WTC11 (cell line): ENCODE results near the gene SEL1L3.

Experiments
- ATF3 ChIP-seq: sonication (generic); formaldehyde crosslinking; conservative IDR thresholded peaks from 2 replicates; pipeline ENCODE4 v1.8.1; 2022; ENCODE audit warnings: mild to moderate bottlenecking, missing genetic modification reagents
- ATF6 ChIP-seq: sonication (generic); formaldehyde crosslinking; IDR thresholded peaks from 2 replicates; pipeline ENCODE4 v1.8.1; 2023; ENCODE audit warnings: mild to moderate bottlenecking, missing genetic modification reagents
- CREB1 ChIP-seq: sonication (generic); formaldehyde crosslinking; IDR thresholded peaks from 2 replicates; pipeline ENCODE4 v1.8.0; 2023; ENCODE audit warnings: mild to moderate bottlenecking, missing genetic modification reagents
- CTCF ChIP-seq: fragments of 200-600 bp; IDR thresholded peaks from 2 replicates; pipeline ENCODE4 v1.8.0; 2022; ENCODE audit warnings: antibody characterized with exemption
- FOXK1 ChIP-seq: sonication (generic); formaldehyde crosslinking; IDR thresholded peaks from 2 replicates; pipeline ENCODE4 v1.8.0; 2022; ENCODE audit warnings: mild to moderate bottlenecking, moderate library complexity, missing genetic modification reagents
- IRF1 ChIP-seq: sonication (generic); formaldehyde crosslinking; IDR thresholded peaks from 2 replicates; pipeline ENCODE4 v1.8.0; 2023; ENCODE audit warnings: missing genetic modification reagents
- NR1H2 ChIP-seq: sonication (generic); formaldehyde crosslinking; IDR thresholded peaks from 2 replicates; pipeline ENCODE4 v1.9.0; 2021; ENCODE audit warnings: mild to moderate bottlenecking, moderate library complexity, missing genetic modification reagents
- NR2C2 ChIP-seq: sonication (generic); formaldehyde crosslinking; IDR thresholded peaks from 2 replicates; pipeline ENCODE4 v1.8.0; 2022; ENCODE audit warnings: mild to moderate bottlenecking, missing genetic modification reagents
- NR3C1 ChIP-seq: sonication (generic); formaldehyde crosslinking; conservative IDR thresholded peaks from 2 replicates; pipeline ENCODE4 v1.8.1; 2023; ENCODE audit warnings: low read depth, mild to moderate bottlenecking, missing genetic modification reagents
- RELA ChIP-seq: sonication (generic); formaldehyde crosslinking; IDR thresholded peaks from 2 replicates; pipeline ENCODE4 v1.8.1; 2022; ENCODE audit warnings: missing genetic modification reagents, mild to moderate bottlenecking, borderline replicate concordance
- ZBTB43 ChIP-seq: sonication (generic); formaldehyde crosslinking; IDR thresholded peaks from 2 replicates; pipeline ENCODE4 v1.8.1; 2023; ENCODE audit warnings: mild to moderate bottlenecking, missing genetic modification reagents
- ZNF232 ChIP-seq: sonication (generic); formaldehyde crosslinking; IDR thresholded peaks from 2 replicates; pipeline ENCODE4 v1.8.0; 2022; ENCODE audit warnings: mild to moderate bottlenecking, missing genetic modification reagents

- TF ChIP-seq CTCF (no peak), FOXK1 (CRISPR knock-in tag) (no peak), NR1H2 (no peak), IRF1 (CRISPR knock-in tag) (no peak), NR2C2 (CRISPR knock-in tag) (no peak), ZNF232 (CRISPR knock-in tag) (no peak), ATF3 (CRISPR knock-in tag) (no peak), RELA (no peak), ATF6 (CRISPR knock-in tag) (no peak), CREB1 (CRISPR knock-in tag) (no peak), NR3C1 (no peak), ZBTB43 (CRISPR knock-in tag) (no peak)
Observed at GRCh38 chr4:25818371-25818871, 44.4 kb downstream of the SEL1L3 start.
